GM06990 (cell line): Measurements from ENCODE around the gene HTRA2.

Experiments used
- DNase-seq: peaks from one replicate; pipeline ENCODE4 v3.0.0-alpha.2; 2011; ENCODE audit not compliant: insufficient read length; ENCODE audit errors: extremely low read depth
- H3K27me3 ChIP-seq: replicated peaks from 2 replicates; pipeline ENCODE4 v1.6.0; 2011; ENCODE audit warnings: low read length; ENCODE audit not compliant: control insufficient read depth, insufficient read depth
- H3K36me3 ChIP-seq: 2 replicates; pipeline ENCODE4 v1.5.1; 2011; ENCODE audit warnings: low read length; ENCODE audit not compliant: control insufficient read depth, insufficient read depth
- H3K4me3 ChIP-seq: replicated peaks from 2 replicates; pipeline ENCODE4 v1.5.1; 2011; ENCODE audit warnings: low read depth, mild to moderate bottlenecking, control low read depth, low read length
- TF ChIP-seq, protein P1 (sequence below): IDR thresholded peaks from 2 replicates; pipeline ENCODE4 v1.5.1; 2011; ENCODE audit warnings: low read length, control low read depth, mild to moderate bottlenecking, inconsistent platforms; ENCODE audit not compliant: insufficient read depth, poor library complexity, severe bottlenecking

Gene HTRA2

DNA sequence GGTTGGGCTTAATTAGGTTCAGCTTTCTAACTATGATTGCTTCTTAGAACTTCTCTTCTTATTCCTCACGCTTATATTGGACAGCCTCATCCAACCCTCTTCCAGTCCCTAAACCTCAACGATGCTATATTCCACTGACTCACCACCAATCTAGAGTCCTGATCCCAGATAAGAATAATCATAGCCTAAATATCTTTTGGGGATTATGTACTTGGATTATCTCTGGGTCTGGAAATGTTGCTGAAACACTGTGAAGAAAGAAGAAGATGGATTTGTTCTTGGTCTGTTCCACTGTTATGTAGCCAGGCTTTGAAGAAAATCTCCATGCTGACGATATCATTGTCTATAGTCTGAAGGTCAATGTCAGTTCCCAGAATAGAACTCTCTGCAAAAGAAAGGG, 51.7 kb downstream of the HTRA2 start:
- Histone ChIP-seq H3K4me3 (no peak overlapping the region), H3K27me3 (no peaks in the 10 kb centered on the region), H3K36me3 (no peaks in the 10 kb centered on the region)
- DNase-seq, result no peak
- TF ChIP-seq, protein P1, sequence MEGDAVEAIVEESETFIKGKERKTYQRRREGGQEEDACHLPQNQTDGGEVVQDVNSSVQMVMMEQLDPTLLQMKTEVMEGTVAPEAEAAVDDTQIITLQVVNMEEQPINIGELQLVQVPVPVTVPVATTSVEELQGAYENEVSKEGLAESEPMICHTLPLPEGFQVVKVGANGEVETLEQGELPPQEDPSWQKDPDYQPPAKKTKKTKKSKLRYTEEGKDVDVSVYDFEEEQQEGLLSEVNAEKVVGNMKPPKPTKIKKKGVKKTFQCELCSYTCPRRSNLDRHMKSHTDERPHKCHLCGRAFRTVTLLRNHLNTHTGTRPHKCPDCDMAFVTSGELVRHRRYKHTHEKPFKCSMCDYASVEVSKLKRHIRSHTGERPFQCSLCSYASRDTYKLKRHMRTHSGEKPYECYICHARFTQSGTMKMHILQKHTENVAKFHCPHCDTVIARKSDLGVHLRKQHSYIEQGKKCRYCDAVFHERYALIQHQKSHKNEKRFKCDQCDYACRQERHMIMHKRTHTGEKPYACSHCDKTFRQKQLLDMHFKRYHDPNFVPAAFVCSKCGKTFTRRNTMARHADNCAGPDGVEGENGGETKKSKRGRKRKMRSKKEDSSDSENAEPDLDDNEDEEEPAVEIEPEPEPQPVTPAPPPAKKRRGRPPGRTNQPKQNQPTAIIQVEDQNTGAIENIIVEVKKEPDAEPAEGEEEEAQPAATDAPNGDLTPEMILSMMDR, result no peak

DNA sequence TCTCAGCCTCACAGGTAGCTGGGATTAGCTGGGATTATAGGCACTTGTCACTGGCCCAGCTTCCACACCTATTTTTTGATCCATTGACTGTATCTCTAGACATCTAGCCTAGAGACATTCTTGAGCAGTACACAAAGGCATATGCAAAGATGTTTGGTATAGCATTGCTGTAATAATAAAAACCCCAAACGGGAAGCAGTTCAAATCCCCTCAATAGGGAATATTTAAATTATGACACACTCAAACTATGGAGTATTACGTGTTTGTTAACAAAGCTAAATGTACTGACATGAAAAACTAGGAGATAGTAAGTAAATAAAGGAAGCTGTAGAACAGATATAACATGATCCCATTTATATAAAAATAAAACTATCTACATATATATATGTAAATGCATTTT, 52.5 kb downstream of the HTRA2 start:
- no peak overlapping the region for H3K4me3 ChIP-seq
- no peaks in the 10 kb centered on the region for H3K36me3 ChIP-seq
- TF ChIP-seq, protein P1, result no peak
- H3K27me3 ChIP-seq, result no peaks in the 10 kb centered on the region
- DNase-seq, result no peak
